OCI-LY1 (cell line): Measurements from ENCODE around the gene ARMC9.

Source experiments
- H2AFZ ChIP-seq: fragments of 200-600 bp; sonication (generic), shearing (Covaris generic); 2 replicates; pipeline ENCODE4 v1.6.0; 2014; ENCODE audit warnings: antibody characterized with exemption, mild to moderate bottlenecking, low read length
- H3F3A ChIP-seq: fragments of 200-600 bp; sonication (generic), shearing (Covaris generic); 2 replicates; pipeline ENCODE4 v1.6.0; 2014; ENCODE audit warnings: mild to moderate bottlenecking, antibody characterized with exemption, low read length, moderate library complexity; ENCODE audit not compliant: insufficient read depth
- H3K27ac ChIP-seq: fragments of 200-600 bp; sonication (generic); 2 replicates; pipeline ENCODE4 v1.5.1; 2014; ENCODE audit warnings: low read length, mixed run types, mild to moderate bottlenecking, low read depth; ENCODE audit not compliant: poor library complexity, severe bottlenecking
- H3K27me3 ChIP-seq: fragments of 200-600 bp; sonication (generic); 2 replicates; pipeline ENCODE4 v1.6.0; 2014; ENCODE audit warnings: antibody characterized with exemption, mild to moderate bottlenecking, low read length, moderate library complexity; ENCODE audit not compliant: insufficient read depth
- H3K36me3 ChIP-seq: fragments of 200-600 bp; sonication (generic); 2 replicates; pipeline ENCODE4 v1.6.1; 2014; ENCODE audit warnings: mild to moderate bottlenecking, antibody characterized with exemption, low read length, moderate library complexity, mixed read lengths; ENCODE audit not compliant: insufficient read depth
- H3K4me1 ChIP-seq: fragments of 200-600 bp; sonication (generic); 2 replicates; pipeline ENCODE4 v1.5.1; 2014; ENCODE audit warnings: mild to moderate bottlenecking, low read length, moderate library complexity; ENCODE audit not compliant: insufficient read depth, severe bottlenecking
- H3K4me2 ChIP-seq: fragments of 200-600 bp; sonication (generic), shearing (Covaris generic); 2 replicates; pipeline ENCODE4 v1.6.1; 2014; ENCODE audit warnings: low read length
- H3K4me3 ChIP-seq: fragments of 200-600 bp; sonication (generic); 2 replicates; pipeline ENCODE4 v1.5.1; 2014; ENCODE audit warnings: low read length, low read depth, mild to moderate bottlenecking, mixed read lengths; ENCODE audit not compliant: poor library complexity, severe bottlenecking
- H3K79me2 ChIP-seq: fragments of 200-600 bp; shearing (Covaris generic); 2 replicates; pipeline ENCODE4 v1.6.1; 2016; ENCODE audit warnings: mixed run types, low read length, mixed read lengths; ENCODE audit not compliant: insufficient read depth
- H3K9ac ChIP-seq: fragments of 200-600 bp; sonication (generic), shearing (Covaris generic); 2 replicates; pipeline ENCODE4 v1.6.1; 2014; ENCODE audit warnings: mild to moderate bottlenecking, low read length, mixed read lengths
- H3K9me2 ChIP-seq: fragments of 200-600 bp; sonication (generic), shearing (Covaris generic); 2 replicates; pipeline ENCODE4 v1.6.1; 2014; ENCODE audit warnings: low read depth, mild to moderate bottlenecking, low read length, mixed read lengths
- H3K9me3 ChIP-seq: fragments of 200-600 bp; shearing (Covaris generic); 2 replicates; pipeline ENCODE4 v1.6.1; 2014; ENCODE audit warnings: low read length, mixed read lengths
- H4K20me1 ChIP-seq: fragments of 200-600 bp; sonication (generic), shearing (Covaris generic); 2 replicates; pipeline ENCODE4 v1.6.0; 2016; ENCODE audit warnings: mild to moderate bottlenecking, low read length; ENCODE audit not compliant: insufficient read depth
- CTCF ChIP-seq: fragments of 200-600 bp; sonication (generic), shearing (Covaris generic); IDR thresholded peaks from 2 replicates; pipeline ENCODE4 v1.5.1; 2017; ENCODE audit warnings: mild to moderate bottlenecking, antibody characterized with exemption, low read length, moderate library complexity, mixed read lengths
- EZH2 ChIP-seq: fragments of 200-600 bp; sonication (generic), shearing (Covaris generic); IDR thresholded peaks from 2 replicates; pipeline ENCODE4 v1.8.0; 2017; ENCODE audit warnings: borderline replicate concordance, mixed run types, mild to moderate bottlenecking, antibody characterized with exemption, low read length, moderate library complexity, mixed read lengths

The ARMC9 gene

DNA sequence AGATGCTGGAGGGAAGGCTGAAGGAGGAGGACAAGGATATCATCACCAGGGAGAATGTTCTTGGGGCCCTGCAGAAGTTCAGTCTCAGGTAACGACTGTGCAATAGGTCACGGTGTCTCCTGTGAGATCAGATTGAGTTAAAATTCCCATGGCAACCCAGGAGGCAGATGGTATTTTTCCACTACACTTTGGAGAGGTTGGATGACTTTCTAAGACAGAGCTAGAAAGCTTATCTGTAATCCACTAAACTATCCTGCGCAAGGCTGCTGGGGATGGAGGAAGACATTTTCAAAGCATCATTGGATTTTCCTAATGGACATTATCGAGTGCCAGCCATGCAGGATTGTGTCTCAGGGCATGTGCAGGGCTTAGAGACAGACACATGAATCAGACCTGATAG is 74.6 kb downstream of the ARMC9 start:
- Histone ChIP-seq H3K27ac (no peak overlapping the region), H3K27me3 (no peaks in the 10 kb centered on the region), H3K9me3 (no peaks in the 10 kb centered on the region), H2AFZ (no peak overlapping the region), H3K36me3 (no peaks in the 10 kb centered on the region; the same call in 1 of the 2 replicates), H3K9me2 (no peaks in the 10 kb centered on the region), H3K4me1 (no peaks in the 10 kb centered on the region), H3K9ac (no peak overlapping the region), H4K20me1 (no peaks in the 10 kb centered on the region), H3F3A (no peaks in the 10 kb centered on the region), H3K4me3 (no peak overlapping the region), H3K4me2 (no peak overlapping the region), H3K79me2 (no peaks in the 10 kb centered on the region)
- TF ChIP-seq EZH2 (no peak), CTCF (no peak)

DNA sequence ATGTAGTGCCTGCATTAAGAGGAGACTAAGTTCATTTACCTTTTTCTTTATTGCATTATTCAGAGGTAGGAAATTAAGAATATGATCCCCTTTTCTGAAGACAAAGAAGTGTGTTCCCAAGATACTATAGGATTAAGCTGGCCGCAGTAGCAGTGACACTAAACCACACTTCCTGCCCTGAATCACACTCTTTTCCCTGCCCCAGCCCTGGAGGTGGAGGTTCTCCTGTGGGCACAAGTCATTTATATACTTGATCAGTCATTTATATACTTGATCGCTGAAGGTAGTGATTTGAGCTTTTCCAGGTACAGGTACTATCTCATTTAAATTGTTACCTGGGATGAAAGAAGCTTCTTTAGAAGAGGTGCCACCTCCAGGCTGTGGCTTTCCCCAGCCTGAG is 78.6 kb downstream of the ARMC9 start:
- TF ChIP-seq CTCF, result no peak
- TF ChIP-seq EZH2, result no peak
- Histone ChIP-seq H3K27ac (no peak overlapping the region), H3K79me2 (no peaks in the 10 kb centered on the region), H3K4me3 (no peak overlapping the region), H3K27me3 (no peaks in the 10 kb centered on the region), H2AFZ (no peak overlapping the region), H3K4me1 (no peaks in the 10 kb centered on the region), H3K36me3 (no peaks in the 10 kb centered on the region; the same call in 1 of the 2 replicates), H3K9me3 (no peaks in the 10 kb centered on the region), H3K9me2 (no peaks in the 10 kb centered on the region), H4K20me1 (no peaks in the 10 kb centered on the region), H3F3A (no peaks in the 10 kb centered on the region), H3K4me2 (no peak overlapping the region), H3K9ac (no peak overlapping the region)

DNA sequence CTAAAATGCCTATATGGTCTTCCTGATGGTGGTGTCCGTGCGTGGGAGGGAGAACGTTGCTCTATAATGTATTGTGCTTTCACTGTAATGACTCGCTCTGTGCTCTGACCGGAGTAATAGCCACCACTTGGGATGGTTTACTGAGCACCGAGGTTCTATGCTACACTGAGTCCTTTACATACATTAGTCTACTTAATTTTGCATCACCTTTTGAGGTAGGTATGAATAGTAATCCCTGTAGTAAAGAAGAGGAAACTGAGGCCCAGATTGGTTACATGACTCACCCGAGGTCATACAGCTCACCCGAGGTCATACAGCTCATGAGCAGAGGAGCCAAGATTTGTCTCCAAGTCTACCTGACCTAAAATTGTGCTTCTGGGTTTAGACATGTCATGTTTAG is 79.5 kb downstream of the ARMC9 start:
- H3K36me3 ChIP-seq, result no peaks in the 10 kb centered on the region; the same call in 1 of the 2 replicates

More for the DNA sequence above, 79.5 kb downstream of the ARMC9 start:
- TF ChIP-seq EZH2, result no peak
- no peak for TF ChIP-seq CTCF
- H2AFZ ChIP-seq, result no peak overlapping the region
- no peak overlapping the region for H3K4me2 ChIP-seq
- H3K79me2 ChIP-seq, result no peaks in the 10 kb centered on the region
- no peak overlapping the region for H3K9ac ChIP-seq
- H3K4me1 ChIP-seq, result no peaks in the 10 kb centered on the region
- H3K27me3 ChIP-seq, result no peaks in the 10 kb centered on the region
- no peak overlapping the region for H3K27ac ChIP-seq
- H3K9me2 ChIP-seq, result no peaks in the 10 kb centered on the region
- no peak overlapping the region for H3K4me3 ChIP-seq
- H3K9me3 ChIP-seq, result no peaks in the 10 kb centered on the region
- H4K20me1 ChIP-seq, result no peaks in the 10 kb centered on the region
- no peaks in the 10 kb centered on the region for H3F3A ChIP-seq
